HG02763 (cell line): ENCODE measurements around the gene HES7.
"Not testable (repeated sequence)": the region's sequence is repeated elsewhere in the genome, so short reads cannot be mapped to it uniquely, and the experiment has no call there.

Experiments
- ATAC-seq: cut with Tn5 transposase; IDR thresholded peaks from one replicate; pipeline ENCODE4 v1.9.1; 2021; ENCODE audit warnings: mild to moderate bottlenecking, moderate library complexity; ENCODE audit not compliant: unreplicated experiment

Gene HES7

GRCh38 chr17:8105957-8106398 is 17.9 kb downstream of the HES7 start:
- no peak for ATAC-seq

GRCh38 chr17:8104911-8105310 is 19.0 kb downstream of the HES7 start:
- no peak for ATAC-seq

- no peak for ATAC-seq
These were observed 20.4 kb downstream of the HES7 start for GRCh38 chr17:8103549-8103948.

- no peak for ATAC-seq
These were observed 22.2 kb downstream of the HES7 start for GRCh38 chr17:8101721-8102120.

GRCh38 chr17:8100763-8101162 is 23.1 kb downstream of the HES7 start:
- ATAC-seq: no peak

- no peak for ATAC-seq
These were observed 23.8 kb downstream of the HES7 start for GRCh38 chr17:8100111-8100510.

- no peak for ATAC-seq
These were observed 27.4 kb downstream of the HES7 start for GRCh38 chr17:8096541-8096940.

- no peak for ATAC-seq
These were observed 28.5 kb downstream of the HES7 start for GRCh38 chr17:8095361-8095760.

- ATAC-seq: no peak
These were observed 32.7 kb downstream of the HES7 start for GRCh38 chr17:8091033-8091687.

- no peak for ATAC-seq
These were observed 34.2 kb downstream of the HES7 start for GRCh38 chr17:8089728-8090127.

- ATAC-seq: no peak
These were observed 36.0 kb downstream of the HES7 start for GRCh38 chr17:8087952-8088230.

GRCh38 chr17:8087075-8087951 is 36.6 kb downstream of the HES7 start, which contains the start of gene ALOX12B:
Gene ALOX12B, minus strand, starts transcription at chr17:8087716. Its CDS starts 274 bp downstream, at chr17:8087442.
- no peak for ATAC-seq

GRCh38 chr17:8084250-8084649 is 39.7 kb downstream of the HES7 start:
- no peak for ATAC-seq

GRCh38 chr17:8082292-8082691 is 41.6 kb downstream of the HES7 start:
- no peak for ATAC-seq

- ATAC-seq: no peak
These were observed 42.0 kb downstream of the HES7 start for GRCh38 chr17:8081876-8082275.

GRCh38 chr17:8080799-8081219 is 43.1 kb downstream of the HES7 start:
- ATAC-seq: no peak

GRCh38 chr17:8080208-8080798 is 43.6 kb downstream of the HES7 start:
- ATAC-seq: no peak

- ATAC-seq: peak; percentile 70
These were observed 44.4 kb downstream of the HES7 start for GRCh38 chr17:8079291-8080207.

- not testable (repeated sequence) for ATAC-seq
These were observed 46.0 kb downstream of the HES7 start for GRCh38 chr17:8077939-8078338.

GRCh38 chr17:8076502-8077266 is 47.2 kb downstream of the HES7 start:
- no peak for ATAC-seq
